ENCODE data around the gene C9orf40. TPM values are rescaled to one million over a fixed set of nuclear protein-coding genes. Genes with fewer than 3 reads are reported as not detected.

C9orf40 gene
- polyA plus RNA-seq, 6 donors from 2014 or later, result 1.3 to 4.7 (median 3.8) TPM

DNA sequence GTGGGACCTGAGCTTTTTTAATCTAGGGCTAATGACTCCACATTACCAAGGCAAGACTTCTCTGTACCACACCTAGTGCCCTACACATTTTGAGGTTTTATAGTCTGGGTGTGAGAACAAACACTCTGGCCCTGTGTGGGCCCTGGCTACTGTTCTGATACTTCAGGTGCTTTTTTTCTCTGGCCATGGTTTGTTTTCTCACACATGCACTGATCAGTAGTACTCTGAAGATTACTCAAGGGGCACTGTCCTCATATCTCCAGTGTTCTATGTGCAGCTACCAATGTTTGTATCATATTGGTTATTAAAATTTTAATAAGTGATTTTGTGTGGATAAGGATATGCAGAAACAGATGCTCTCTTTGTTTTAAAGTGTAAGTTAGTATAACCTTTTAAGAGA lies 5.9 kb upstream of the C9orf40 start:
- peak overlapping the region in 1 of 8 donors; percentile 15 for H3K4me3 Mint-ChIP-seq

DNA sequence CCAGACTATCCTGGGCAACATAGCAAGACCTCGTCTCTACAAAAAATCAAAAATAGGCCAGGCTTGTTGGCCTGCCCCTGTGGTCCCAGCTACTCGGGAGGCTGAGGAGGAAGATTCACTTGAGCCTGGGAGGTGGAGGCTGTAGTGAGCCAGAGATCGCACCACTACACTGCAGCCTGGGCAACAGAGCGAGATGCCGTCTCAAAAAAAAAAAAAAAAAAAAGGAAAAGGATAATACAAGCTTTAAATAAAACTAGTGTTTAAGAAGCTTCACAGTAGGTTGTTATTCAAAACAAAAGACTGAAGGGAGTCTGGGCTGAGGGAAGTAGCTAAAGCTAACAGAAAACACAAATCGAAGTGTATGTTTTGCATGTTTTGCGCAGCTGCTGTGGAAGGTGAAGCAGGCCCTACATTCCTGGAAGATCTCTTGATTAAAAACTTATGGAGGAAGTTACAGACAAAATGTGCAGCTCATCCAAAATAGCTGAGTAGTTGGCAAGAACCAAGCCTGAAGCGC lies 581 bp upstream of the C9orf40 start:
- peaks cover 14 to 30% (median 20%) of the 10 kb centered on the region in 3 donors for H3K4me1 Mint-ChIP-seq
- no peaks in the 10 kb centered on the region for H3K36me3 Mint-ChIP-seq
- no peaks in the 10 kb centered on the region for H3K27me3 Mint-ChIP-seq
- H3K27ac Mint-ChIP-seq, result peak overlapping the region; percentile 90 to 99 (median 98)
- ATAC-seq (ENCODE audit: low read depth in 2 of 2), result peak in 1 of 2 donors; percentile 1
- DNase-seq, result no peak
- H3K9me3 Mint-ChIP-seq, result no peaks in the 10 kb centered on the region
- peak overlapping the region; percentile 90 to 96 (median 94) for H3K4me3 Mint-ChIP-seq

More for the DNA sequence above, 5.9 kb upstream of the C9orf40 start:
- no peak for DNase-seq
- H3K9me3 Mint-ChIP-seq, result peaks cover 6 to 27% (median 18%) of the 10 kb centered on the region in 7 donors
- H3K4me1 Mint-ChIP-seq, result peaks cover under 1 to 1% (median under 1%) of the 10 kb centered on the region in 3 donors
- H3K27me3 Mint-ChIP-seq, result no peaks in the 10 kb centered on the region
- ATAC-seq (ENCODE audit: low read depth in 2 of 2), result no peak
- H3K36me3 Mint-ChIP-seq, result peaks cover 19 to 24% of the 10 kb centered on the region in 2 donors
- H3K27ac Mint-ChIP-seq, result no peak overlapping the region

DNA sequence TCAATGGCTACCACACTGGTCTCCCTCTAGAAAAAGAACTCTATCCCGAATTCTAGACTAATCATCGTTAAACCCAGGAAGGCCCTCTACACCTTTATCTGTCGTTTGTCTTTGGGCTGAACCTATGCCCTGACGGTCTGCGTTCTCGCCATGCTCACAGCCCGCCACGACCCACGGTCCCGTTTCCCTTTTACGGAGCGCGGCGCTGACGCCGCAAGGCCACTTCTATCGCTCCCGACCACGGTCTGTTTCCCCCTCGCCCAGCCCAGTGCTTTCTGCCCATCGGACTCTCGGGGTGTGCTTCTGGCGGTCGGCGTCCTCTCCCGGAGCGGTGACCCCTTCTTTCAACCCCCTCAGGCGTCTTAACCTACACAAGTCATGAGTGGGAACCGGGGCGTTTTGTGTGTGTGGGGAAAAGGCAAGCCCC lies 974 bp downstream of the C9orf40 start:
- peak overlapping the region; percentile 90 to 97 (median 96) for H3K27ac Mint-ChIP-seq
- peak; percentile 51 for DNase-seq
- H3K9me3 Mint-ChIP-seq, result no peaks in the 10 kb centered on the region
- peaks cover 14 to 30% (median 20%) of the 10 kb centered on the region in 3 donors for H3K4me1 Mint-ChIP-seq
- no peaks in the 10 kb centered on the region for H3K27me3 Mint-ChIP-seq
- peak; percentile 42 for ATAC-seq (ENCODE audit: low read depth in 2 of 2)
- H3K36me3 Mint-ChIP-seq, result no peaks in the 10 kb centered on the region
- peak overlapping the region; percentile 90 to 99 (median 96) for H3K4me3 Mint-ChIP-seq

DNA sequence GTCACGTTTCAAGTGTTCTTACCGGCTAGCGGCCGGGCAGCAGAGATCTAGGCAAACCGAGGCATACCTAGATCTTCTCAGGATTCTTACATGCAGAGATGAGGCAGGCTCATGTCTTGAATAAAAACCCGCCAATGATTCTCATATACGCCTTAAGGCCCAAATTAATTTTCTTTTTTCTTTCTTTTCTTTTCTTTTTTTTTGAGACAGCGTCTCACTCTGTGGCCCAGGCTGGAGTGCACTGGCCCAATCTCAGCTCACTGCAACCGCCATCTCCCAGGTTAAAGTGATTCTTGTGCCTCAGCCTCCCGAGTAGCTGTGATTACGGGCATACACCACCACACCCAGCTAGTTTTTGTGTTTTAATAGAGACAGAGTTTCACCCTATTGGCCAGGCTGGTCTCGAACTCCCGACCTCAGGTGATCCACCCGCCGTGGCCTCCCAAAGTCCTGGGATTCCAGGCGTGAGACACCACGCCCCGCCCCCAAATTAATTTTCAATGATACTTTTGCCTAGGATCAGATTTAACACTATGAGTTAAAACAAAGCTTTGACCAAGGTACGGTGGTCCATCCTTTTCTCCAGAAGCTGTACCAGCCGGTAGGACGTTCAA lies 1.5 kb downstream of the C9orf40 start:
- DNase-seq (no peak), ATAC-seq (ENCODE audit: low read depth in 2 of 2) (no peak)
- no peaks in the 10 kb centered on the region for H3K36me3 Mint-ChIP-seq
- H3K27me3 Mint-ChIP-seq, result no peaks in the 10 kb centered on the region
- no peaks in the 10 kb centered on the region for H3K9me3 Mint-ChIP-seq
- peak overlapping the region; percentile 90 to 99 (median 96) for H3K4me3 Mint-ChIP-seq
- peak overlapping the region; percentile 90 to 97 (median 96) for H3K27ac Mint-ChIP-seq
- peaks cover 14 to 30% (median 20%) of the 10 kb centered on the region in 3 donors for H3K4me1 Mint-ChIP-seq

DNA sequence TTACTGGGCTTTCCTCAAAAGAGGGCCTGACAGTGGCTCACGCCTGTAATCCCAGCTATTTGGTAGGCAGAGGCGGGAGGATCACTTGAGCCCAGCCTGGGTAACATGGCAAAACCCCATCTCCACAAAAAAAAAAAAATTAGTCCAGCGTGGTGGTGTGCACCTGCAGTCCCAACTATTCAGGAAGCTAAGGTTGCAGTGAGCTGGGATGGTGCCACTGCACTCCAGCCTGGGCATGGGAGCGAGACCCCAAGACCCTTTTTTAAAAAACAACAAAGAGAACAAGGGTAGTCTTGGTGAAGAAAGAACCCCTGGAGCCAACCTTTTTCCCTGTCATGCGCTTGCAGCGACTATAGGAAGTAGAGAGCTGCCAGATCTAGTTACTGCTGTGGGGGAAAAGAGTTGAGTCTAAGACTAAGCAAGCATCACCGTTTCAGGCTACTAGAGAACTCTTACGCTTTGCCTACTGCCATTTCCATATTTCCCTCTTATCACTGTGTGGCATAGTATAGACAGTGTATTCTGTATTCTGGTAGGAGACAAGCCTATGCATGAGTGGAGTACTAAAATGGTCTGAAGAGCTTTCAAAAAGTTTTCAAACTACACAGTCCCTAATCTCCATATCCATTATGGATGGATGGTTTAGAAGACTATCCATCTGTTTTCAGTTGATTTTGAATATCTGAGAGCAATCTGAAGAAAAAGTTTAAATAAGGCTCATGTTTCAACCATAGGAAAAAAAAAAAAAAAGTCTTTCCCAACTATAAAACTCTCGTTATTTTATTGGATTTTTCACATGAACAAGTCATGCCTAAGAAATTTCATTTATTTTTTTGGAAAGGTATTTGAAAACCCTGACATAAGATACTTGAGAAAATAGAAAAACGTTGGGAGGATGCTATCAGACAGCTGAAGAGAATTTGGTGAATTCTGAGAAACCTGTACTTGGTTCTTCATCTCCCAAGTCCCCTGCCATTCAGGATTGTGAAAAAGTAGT lies 2.6 kb downstream of the C9orf40 start:
- H3K27ac Mint-ChIP-seq, result no peak overlapping the region
- no peaks in the 10 kb centered on the region for H3K36me3 Mint-ChIP-seq
- peak overlapping the region in 2 of 8 donors; percentile 20 to 90 for H3K4me3 Mint-ChIP-seq

DNA sequence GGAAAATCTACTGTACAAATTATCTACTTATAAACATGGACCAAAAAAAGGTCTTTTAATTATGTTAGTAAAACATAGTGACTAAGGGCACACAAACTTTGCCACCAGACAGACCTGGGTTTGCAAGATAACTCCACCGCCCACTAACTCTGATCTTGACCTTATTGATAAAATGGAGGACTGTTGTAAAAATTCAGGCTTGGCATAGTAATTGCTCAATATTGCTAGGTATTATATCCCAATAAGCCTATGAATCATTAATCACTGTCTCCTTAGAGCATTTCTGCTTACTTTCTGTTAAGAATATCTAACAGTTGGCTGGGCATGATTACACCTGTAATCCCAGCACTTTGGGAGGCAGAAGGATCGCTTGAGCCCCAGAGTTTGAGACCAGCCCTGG lies 3.8 kb downstream of the C9orf40 start:
- ATAC-seq (ENCODE audit: low read depth in 2 of 2), result no peak
- peak overlapping the region in 2 of 6 donors; percentile 11 to 78 for H3K27ac Mint-ChIP-seq

More for the DNA sequence above, 2.6 kb downstream of the C9orf40 start:
- peaks cover 14 to 30% (median 20%) of the 10 kb centered on the region in 3 donors for H3K4me1 Mint-ChIP-seq
- ATAC-seq (ENCODE audit: low read depth in 2 of 2) (no peak), DNase-seq (no peak)
- no peaks in the 10 kb centered on the region for H3K9me3 Mint-ChIP-seq
- no peaks in the 10 kb centered on the region for H3K27me3 Mint-ChIP-seq

DNA sequence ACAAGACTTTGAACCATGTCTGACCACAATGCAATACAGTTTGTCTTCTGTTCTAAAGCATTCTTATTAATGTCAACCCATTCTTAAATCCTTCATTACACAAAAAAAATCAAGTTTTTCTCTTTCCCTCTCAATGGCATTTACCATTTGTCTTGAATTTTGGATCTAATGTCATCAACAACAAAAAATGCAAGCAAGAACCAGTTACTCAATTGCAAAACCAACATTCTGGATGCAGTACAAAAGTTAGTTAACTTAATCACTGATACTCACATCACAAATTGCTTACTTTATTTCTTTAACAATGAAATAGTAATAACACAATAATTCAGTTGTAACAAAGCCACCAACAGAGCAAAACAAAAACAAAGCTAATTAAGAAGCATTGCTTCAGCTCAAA lies 6.0 kb downstream of the C9orf40 start:
- Mint-ChIP-seq H3K27ac (no peak overlapping the region), H3K4me1 (peaks cover 3 to 25% (median 10%) of the 10 kb centered on the region in 3 donors), H3K27me3 (no peaks in the 10 kb centered on the region), H3K4me3 (no peak overlapping the region), H3K36me3 (no peaks in the 10 kb centered on the region), H3K9me3 (no peaks in the 10 kb centered on the region)
- ATAC-seq (ENCODE audit: low read depth in 2 of 2) (no peak), DNase-seq (no peak)

More for the DNA sequence above, 3.8 kb downstream of the C9orf40 start:
- Mint-ChIP-seq H3K27me3 (no peaks in the 10 kb centered on the region), H3K36me3 (no peaks in the 10 kb centered on the region), H3K9me3 (no peaks in the 10 kb centered on the region), H3K4me1 (peaks cover 14 to 30% (median 20%) of the 10 kb centered on the region in 3 donors), H3K4me3 (peak overlapping the region in 1 of 8 donors; percentile 71)
- no peak for DNase-seq

DNA sequence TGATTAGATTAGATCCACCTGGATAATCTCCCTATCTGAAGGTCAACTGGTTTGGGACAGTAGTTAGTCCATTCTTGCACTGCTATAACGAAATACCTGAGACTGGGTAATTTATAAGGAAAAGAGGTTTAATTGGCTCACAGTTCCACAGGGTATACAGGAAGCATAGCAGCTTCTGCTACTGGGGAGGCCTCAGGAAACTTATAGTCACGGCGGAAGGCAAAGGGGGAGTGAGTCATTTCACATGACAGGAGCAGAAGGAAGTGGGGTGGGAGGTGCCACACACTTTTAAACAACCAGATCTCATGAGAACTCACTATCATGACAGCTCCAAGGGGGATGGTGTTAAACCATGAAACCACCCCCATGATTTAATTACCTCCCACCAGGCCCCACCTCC lies 9.9 kb downstream of the C9orf40 start:
- Mint-ChIP-seq H3K4me1 (peaks cover 0 to 7% (median 0%) of the 10 kb centered on the region in 3 donors), H3K4me3 (no peak overlapping the region), H3K36me3 (no peaks in the 10 kb centered on the region), H3K27ac (no peak overlapping the region), H3K27me3 (no peaks in the 10 kb centered on the region), H3K9me3 (no peaks in the 10 kb centered on the region)
- DNase-seq, result no peak
- ATAC-seq (ENCODE audit: low read depth in 2 of 2), result no peak

DNA sequence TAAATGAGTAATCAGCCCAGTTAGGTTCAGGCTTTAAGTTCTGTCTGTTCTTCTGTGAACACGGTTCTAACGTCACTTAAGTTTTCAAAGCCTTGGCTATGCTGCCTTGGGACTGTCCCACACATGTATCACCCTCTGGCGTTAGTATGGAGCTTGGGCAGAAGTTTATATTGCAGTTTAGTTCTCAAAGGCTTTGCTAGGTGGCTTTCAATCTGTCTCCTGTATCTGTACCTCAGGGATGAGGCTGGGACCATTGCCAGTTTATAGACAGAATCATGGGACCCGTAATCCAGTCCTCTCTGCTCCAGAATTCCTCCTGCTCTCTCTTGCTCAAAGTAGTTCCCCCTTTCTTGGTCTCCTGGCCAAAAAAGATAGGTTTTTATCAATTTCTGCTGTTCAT lies 12.1 kb downstream of the C9orf40 start:
- no peak for DNase-seq
- H3K9me3 Mint-ChIP-seq, result no peaks in the 10 kb centered on the region
- ATAC-seq (ENCODE audit: low read depth in 2 of 2), result no peak
- no peak overlapping the region for H3K27ac Mint-ChIP-seq
- H3K4me3 Mint-ChIP-seq, result no peak overlapping the region
- peaks cover 0 to 5% (median 4%) of the 10 kb centered on the region in 3 donors for H3K27me3 Mint-ChIP-seq
- peaks cover 0 to 7% (median 0%) of the 10 kb centered on the region in 3 donors for H3K4me1 Mint-ChIP-seq
- H3K36me3 Mint-ChIP-seq, result no peaks in the 10 kb centered on the region

DNA sequence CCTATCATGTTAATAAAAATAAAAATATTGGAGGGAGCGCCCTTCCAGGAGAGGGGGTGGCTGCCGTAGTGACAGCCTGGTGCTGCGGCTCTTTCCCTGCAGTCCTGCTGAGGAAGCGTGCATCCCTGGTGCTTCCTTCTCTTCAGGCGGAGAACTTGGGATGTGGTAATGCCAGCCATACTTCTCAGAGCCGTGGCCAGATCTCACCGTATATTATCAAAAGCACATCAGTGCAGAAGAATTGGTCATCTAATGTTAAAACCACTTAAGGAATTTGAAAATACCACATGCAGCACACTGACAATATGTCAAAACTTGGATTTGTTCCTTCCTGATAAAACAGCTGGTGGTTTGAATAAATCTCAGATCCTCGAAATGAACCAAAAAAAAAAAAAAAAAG lies 17.7 kb downstream of the C9orf40 start:
- H3K36me3 Mint-ChIP-seq, result no peaks in the 10 kb centered on the region
- no peak for ATAC-seq (ENCODE audit: low read depth in 2 of 2)

DNA sequence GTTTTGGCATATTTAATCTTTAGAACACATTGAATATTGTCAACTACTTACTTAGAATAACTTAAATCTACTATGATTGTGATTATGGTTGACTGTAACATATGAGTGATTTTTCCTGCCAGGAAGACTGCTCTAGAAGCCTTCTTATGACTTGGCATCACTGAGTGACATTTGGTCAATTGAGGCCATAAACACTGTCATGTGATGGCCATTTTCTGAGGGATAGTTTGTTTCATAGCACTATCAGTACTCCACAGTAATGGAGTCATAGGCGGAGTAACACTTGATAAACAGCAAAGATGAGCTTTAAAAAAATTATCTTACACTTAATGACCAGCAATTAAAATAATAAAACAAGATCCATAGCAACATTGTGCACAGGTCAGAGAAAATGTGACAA lies 31.0 kb downstream of the C9orf40 start:
- ATAC-seq (ENCODE audit: low read depth in 2 of 2) (no peak), DNase-seq (no peak)
- Mint-ChIP-seq H3K4me3 (no peak overlapping the region), H3K4me1 (no peaks in the 10 kb centered on the region), H3K9me3 (no peaks in the 10 kb centered on the region), H3K27ac (no peak overlapping the region), H3K36me3 (no peaks in the 10 kb centered on the region), H3K27me3 (peaks cover 0 to 8% (median 6%) of the 10 kb centered on the region in 3 donors)

More for the DNA sequence above, 17.7 kb downstream of the C9orf40 start:
- H3K9me3 Mint-ChIP-seq, result peaks cover 0 to 20% (median 12%) of the 10 kb centered on the region in 7 donors
- no peak for DNase-seq
- no peaks in the 10 kb centered on the region for H3K4me1 Mint-ChIP-seq
- no peak overlapping the region for H3K27ac Mint-ChIP-seq
- no peak overlapping the region for H3K4me3 Mint-ChIP-seq
- H3K27me3 Mint-ChIP-seq, result peaks cover 0 to 25% (median 4%) of the 10 kb centered on the region in 3 donors

DNA sequence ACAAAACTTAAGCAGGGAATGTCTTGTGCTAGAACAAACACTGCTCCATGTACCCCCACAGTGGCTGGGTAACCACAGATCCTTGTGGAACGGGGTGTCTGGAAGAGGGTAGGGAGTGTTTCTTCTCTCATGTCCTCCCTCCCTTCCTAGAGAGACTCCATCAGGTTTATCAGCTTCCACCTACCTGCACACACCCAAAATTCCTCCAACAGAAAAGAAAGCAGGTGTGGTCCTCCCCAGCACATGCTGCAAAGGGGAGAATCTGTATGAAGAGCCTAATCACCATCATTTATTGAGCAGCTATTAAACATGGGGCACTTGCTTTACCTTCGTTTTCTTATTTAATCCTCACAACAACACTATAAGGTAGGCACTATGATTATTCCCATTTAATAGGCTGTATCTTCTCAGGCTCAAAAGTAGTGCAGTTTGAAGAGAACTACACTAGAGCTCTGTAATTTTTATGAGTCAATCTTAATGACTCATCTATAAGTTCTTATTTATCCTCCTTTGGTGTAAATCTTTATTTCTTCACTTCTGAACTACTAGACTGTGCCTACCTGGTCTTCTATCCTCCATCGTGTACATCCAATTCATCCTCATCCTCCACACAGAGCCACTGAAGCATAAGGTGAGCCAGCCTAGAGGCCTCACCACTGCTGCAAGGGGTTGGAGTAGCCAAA lies 31.6 kb downstream of the C9orf40 start:
- H3K4me1 Mint-ChIP-seq, result no peaks in the 10 kb centered on the region

DNA sequence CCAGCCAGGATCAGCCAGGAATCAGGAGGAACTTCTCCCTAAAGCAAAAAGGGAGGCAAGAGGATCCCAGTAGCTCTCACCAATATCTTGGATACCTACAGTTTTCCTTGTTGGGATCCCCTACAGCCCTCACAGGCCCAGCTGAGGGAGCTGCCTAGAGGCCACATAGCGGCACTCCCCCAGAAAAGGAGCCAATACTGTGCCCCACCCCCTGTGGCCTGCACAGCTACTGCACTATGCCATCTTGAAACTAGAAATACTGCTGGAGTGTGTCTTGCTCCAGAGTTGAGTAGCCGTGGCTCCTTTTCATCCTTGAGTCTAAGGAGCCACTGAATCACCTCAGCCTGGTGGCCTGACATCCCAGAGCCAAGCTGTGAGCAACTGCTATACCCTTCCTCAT lies 42.7 kb downstream of the C9orf40 start:
- Mint-ChIP-seq H3K36me3 (peaks cover 0 to 8% of the 10 kb centered on the region in 2 donors), H3K4me1 (no peaks in the 10 kb centered on the region), H3K4me3 (no peak overlapping the region), H3K9me3 (peaks cover 6 to 35% (median 24%) of the 10 kb centered on the region in 7 donors), H3K27ac (no peak overlapping the region), H3K27me3 (peaks cover 22 to 53% (median 50%) of the 10 kb centered on the region in 3 donors)
- DNase-seq, result no peak
- ATAC-seq (ENCODE audit: low read depth in 2 of 2), result no peak

More for the DNA sequence above, 31.6 kb downstream of the C9orf40 start:
- H3K36me3 Mint-ChIP-seq, result no peaks in the 10 kb centered on the region
- H3K9me3 Mint-ChIP-seq, result peaks cover 0 to under 1% (median 0%) of the 10 kb centered on the region in 7 donors
- no peak for DNase-seq
- no peak overlapping the region for H3K27ac Mint-ChIP-seq
- H3K27me3 Mint-ChIP-seq, result peaks cover 0 to 8% (median 6%) of the 10 kb centered on the region in 3 donors
- ATAC-seq (ENCODE audit: low read depth in 2 of 2), result no peak
- no peak overlapping the region for H3K4me3 Mint-ChIP-seq

Data from naive B cell (primary cell).